HG03571 (cell line): ENCODE results near the gene KRTAP5-1.

Source experiments
- ATAC-seq: cut with Tn5 transposase; IDR thresholded peaks from one replicate; pipeline ENCODE4 v1.9.1; 2021; ENCODE audit not compliant: unreplicated experiment

Gene KRTAP5-1

DNA sequence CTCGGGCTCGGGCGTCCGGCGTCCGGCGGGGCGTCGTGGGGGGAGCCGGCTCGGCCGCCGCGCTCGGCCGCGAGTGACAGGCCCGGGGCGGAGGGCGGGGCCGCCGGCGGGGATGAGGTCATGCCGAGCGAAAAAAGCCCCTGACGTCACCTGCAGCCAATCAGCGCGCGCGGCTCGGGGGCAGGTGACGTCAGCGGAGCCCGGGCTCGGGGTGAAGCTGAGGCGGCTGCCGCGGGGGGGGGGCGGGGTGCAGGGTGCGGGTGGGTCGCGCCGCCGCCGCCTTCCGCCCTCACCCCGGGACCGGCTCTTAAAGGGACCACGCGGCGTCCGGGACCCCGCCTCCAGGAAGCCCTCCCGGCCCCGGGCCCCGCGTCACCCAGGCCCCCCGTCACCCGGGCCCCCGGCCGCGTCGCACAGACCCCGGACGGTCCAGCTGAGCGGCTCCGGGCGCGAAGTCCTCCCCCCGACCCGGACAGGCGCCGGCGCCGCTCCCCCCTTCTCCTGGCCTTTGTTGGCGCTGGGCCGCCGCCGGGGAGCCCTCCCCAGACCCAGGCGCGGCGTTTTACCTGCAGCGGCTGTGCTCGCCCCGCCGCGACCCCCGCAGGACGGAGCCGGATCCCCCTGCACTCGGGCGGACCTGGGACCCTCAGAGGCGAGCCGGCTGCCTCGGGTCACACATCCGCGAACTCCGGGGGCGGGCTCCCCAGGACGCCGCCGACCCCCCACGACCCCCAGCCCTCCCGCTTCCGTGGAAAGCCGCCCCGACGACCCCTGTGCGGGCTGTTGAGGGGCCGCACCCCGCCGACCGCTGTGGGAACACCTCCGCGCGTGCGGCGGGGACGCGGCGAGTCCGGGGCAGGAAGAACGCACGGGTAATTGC lies 12.6 kb downstream of the KRTAP5-1 start, which contains the start of gene DUSP8:
Gene DUSP8 (minus strand): TSS at position 75 of the 880 bp plus-strand sequence. CDS start 6,445 bp downstream, outside the sequence.
- peak; percentile 68 for ATAC-seq

GRCh38 chr11:1571760-1572196 lies 13.3 kb downstream of the KRTAP5-1 start:
- no peak for ATAC-seq

GRCh38 chr11:1570896-1571759 lies 14.0 kb downstream of the KRTAP5-1 start:
- ATAC-seq, result no peak

- no peak for ATAC-seq
Observed at GRCh38 chr11:1570531-1570895, 14.6 kb downstream of the KRTAP5-1 start.

DNA sequence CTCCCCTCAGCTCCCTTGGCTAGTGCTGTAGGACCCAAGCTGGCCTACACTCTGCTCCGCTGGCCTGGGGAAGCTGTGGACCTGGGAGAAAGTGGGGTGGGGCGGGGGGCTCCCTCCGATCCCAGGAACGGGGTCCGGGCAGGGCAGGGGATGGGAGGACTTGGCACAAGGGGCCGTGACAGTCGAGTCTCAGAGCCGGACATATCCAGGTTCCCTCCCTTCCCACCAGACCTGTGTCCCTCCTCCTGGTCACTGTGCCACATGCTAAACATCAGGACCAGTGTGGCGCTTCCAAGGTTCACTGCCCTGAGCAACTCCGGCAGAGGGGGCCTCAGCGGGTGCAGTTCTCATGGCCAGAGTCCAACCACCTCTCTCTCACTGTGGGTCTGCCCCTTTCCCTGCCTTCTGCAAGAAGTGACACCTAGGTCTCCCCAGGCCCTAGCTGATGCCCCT lies 15.1 kb downstream of the KRTAP5-1 start:
- no peak for ATAC-seq

DNA sequence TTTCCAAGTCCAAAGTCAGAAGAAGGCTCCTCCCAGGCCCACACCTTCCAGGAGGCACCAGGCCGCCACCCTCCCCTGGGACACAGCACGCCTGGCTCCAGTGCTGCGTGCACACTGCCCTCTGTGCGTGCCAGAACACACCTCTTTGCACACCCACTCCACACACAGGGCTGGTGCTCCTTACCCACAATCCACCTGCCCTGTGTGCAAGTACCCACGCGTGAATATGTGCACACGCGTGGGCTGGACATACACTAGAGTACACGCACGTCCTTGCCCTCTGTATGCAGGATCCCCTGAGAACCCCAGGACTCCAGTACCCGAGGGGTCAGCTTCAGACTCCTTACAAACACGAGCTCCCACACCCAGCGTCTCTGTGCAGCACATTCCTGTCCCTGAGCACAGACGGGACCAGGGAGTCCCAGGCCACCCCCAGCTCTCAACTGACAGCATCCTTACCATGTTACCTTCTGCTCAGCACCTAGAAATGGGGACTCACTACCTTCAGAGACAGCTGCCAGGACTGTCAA lies 15.8 kb downstream of the KRTAP5-1 start:
- no peak for ATAC-seq

DNA sequence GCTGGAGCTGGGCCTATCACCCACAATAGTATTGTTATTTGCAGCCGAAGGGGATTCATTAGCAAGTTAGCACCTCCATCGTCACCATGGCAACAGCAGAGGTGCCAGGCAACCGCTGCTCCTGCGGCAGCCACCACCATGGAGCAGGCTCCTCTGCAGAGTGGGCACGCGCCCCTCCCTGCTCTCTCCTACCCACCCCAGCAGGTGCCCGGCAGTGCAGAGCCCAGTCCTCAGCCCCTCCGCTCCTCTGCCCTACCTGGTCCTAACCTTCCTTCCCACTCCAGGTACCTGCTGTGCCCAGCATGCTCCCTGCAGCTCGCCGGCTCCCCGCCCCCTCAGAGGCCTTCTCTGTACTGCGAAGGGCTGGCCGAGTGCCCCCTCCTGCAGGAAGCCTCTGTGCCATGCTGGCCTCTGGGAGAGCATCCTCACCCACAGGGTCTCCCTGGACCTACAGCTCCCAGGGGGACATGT lies 16.6 kb downstream of the KRTAP5-1 start:
- ATAC-seq, result no peak

DNA sequence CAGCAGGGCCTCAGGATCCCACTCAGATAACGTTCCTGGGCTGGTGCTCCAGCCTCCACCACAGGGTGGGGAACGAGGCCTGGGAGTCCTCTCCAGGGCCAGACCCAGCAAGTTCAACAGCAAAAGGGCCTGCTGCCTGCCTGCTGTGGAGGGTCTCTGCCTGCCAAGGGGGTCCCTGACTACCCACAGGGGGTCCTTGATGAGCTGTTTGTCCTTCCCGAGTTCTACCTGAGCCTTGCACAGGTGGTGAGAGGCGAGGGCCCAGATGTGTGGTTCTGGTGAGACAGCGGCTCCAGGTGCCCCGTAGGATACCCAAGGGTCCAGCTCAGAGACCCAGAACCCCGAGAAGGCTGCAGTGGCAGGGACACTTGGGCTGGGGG lies 17.4 kb downstream of the KRTAP5-1 start:
- ATAC-seq, result no peak

DNA sequence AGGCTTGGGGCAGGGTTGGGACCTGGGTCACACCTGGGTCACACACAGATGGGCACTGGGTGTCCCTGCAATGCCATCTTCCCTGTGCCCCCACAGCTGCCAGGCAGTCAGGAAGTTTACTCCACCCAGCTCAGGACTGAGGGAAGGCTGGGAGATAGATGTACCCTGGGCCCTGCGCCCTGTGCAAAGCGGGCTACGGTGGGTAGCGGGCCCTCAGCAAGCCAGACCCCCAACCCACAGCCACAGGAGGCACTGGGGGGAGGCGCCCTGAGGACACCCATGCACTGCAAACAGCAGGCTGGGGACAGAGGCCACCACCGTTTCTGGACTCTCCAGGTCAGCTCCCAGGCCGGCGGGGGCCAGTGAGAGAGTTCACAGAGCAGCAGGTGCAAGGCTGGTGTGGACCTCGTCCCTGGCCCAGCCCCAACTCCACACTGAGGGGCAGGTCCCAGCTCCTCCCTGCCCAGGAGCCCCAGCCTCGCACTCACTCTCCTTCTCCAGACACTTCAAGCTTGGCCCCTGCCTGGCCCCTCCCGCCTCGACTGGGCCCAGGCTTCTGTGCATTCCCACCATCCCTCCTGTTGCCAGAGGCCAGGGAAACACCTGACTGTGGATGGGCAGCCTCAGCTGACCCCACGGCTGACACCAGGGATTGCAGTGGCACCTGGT lies 17.9 kb downstream of the KRTAP5-1 start:
- ATAC-seq, result no peak

DNA sequence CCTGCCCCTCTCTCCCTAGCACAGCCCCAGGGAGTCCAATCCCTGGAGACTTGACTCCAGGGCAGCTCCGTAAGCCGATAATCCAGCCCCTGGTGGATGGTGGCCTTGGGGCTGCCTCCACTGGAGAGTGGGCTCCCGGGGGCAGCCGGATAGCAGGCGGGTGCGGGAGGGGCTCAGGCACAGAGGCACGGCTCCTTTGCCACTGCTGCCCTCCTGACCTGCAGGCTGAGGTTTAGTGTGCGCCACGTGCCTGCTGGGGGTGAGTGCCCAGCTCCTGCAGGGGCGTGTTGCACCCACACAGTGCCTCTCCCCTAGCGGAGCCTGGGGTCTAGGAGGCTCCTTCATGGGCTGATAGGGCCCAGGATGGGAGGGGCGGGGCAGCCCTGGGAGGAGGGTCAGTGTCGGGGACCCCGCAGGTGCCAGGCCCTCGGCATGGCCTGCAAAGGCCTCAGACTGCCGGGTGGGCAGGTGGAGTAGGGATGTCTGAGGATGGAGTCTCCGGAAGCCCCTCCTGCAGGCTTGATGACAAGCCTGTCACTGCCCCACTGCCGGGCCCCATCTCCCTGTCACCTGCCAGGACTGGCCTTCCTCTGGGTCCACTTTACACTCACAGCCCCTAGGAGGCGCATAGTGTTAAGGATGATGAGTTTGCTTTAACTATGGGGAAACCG lies 18.6 kb downstream of the KRTAP5-1 start:
- ATAC-seq, result no peak

GRCh38 chr11:1565904-1566247 lies 19.2 kb downstream of the KRTAP5-1 start:
- no peak for ATAC-seq

DNA sequence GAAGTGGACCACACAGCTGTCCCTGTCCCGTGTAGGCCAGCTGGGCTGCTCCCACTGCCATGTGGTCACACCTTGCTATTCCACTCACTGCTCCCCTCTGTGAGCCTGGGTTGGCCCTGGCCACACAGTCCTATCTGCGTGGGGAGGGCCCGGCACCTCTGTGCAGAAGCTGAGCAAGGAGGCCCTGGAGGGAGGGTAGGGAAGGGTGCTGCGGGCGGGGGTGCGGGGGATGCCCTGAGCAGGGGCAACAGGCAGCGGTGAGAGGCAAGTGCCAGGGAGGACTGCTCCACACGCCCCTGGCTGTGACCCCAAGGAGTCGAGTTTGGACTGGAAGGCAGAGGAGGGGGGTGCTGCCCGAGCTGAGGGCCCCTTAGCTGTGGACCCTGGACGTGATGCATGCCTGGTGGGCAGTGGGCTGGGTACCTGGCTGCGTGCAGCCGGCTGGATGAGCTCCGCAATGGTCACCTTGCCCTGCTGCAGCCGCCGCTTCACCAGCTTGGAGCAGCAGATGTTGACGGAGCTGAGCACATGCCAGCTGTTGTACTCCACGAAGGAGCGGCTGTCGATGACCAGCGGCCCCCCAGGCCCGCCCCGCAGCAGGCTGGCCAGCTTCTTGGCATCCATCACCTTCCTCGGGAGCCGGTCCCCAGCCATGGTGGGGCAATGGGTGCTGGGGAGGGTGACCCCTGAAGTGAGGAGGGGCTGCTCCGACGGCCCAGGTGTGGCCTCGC lies 19.7 kb downstream of the KRTAP5-1 start:
- no peak for ATAC-seq

- ATAC-seq, result no peak
Observed at GRCh38 chr11:1564535-1565172, 20.4 kb downstream of the KRTAP5-1 start.

DNA sequence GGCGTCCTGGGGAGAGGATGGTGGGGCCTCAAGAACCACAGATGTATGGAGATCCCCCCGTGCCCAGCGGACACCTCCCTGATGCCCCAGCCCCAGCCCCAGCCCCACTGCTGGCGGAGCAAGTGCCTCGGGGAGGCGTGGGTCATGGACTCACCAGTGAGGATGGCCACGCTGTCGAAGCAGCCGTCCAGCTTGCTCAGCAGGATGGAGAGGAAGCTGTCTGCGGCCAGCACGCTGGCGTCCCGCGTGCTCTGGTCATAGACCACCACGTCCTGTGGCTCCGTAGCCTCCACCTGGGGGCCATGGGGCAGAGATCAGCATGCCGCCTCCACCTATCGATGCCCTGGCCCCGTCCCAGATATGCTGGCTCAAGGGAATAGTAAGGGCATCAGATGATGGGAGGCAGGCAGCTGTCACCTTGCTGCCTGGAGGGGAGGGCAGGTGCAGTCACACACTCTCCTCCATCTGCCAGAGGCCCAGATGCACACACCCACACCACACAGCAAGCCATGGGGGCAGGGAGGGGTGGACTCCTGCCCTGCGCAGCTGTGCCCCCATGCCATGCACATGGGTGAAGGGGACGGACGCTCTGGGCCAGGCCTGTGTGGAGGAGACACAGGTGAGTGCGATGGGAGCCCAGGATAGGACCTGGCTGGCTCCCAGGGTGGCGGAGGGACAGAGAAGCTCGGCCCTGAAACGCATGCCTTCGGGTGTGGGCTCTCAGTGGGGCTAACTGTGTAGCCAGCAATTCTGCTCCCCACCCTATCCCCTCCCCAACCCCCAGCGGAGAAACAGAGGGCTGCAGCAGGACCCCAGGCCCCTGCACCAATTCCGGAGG lies 21.2 kb downstream of the KRTAP5-1 start:
- no peak for ATAC-seq

DNA sequence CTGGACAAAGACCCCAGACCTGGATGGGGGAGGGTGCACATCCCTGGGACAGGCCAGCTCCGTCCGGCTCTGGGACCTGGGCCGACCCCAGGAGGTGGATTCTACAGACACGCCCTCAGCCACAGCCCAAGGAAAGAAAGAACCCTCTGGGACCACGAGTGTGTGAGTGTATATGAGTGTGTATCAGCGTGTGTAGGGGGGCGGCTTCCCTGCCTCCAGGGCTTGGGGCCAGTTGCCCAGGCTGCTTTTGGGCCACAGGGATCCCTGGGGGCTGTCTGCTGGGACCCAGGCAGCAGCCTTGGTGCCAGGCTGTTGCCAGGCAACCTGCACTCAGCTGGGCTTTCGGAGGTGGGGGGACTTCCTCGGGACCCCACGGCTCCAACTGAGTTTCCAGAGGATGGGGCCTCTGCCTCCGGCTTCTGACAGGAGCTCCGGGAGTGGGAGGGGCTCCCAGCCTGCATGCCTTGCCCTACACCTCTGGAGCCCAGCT lies 21.9 kb downstream of the KRTAP5-1 start:
- no peak for ATAC-seq

- ATAC-seq, result no peak
Observed at GRCh38 chr11:1562469-1563148, 22.5 kb downstream of the KRTAP5-1 start.

- no peak for ATAC-seq
Observed at GRCh38 chr11:1561955-1562354, 23.1 kb downstream of the KRTAP5-1 start.

GRCh38 chr11:1561266-1561665 lies 23.8 kb downstream of the KRTAP5-1 start:
- no peak for ATAC-seq
